ENCODE measurements around the gene UBE2C. TPM values are rescaled to one million over a fixed set of nuclear protein-coding genes. Genes with fewer than 3 reads are reported as not detected.

UBE2C gene
- total RNA-seq, 1 experiment from 2014 or later = 249 TPM

- no peaks in the 10 kb centered on the region for H3K36me3 ChIP-seq (ENCODE audit: insufficient read depth, low read length, poor library complexity, severe bottlenecking)
- intact Hi-C loops (cut with micrococcal nuclease; ENCODE audit: unreplicated experiment) = no loop called here
- H3K4me1 ChIP-seq (ENCODE audit: insufficient read depth, low read length, poor library complexity, severe bottlenecking) = peaks cover 8% of the 10 kb centered on the region
- BruUV-seq (replicated peaks) = no TSS peak
- DNase-seq (ENCODE audit: low spot score) = no peak
- POLR2A ChIA-PET (ENCODE audit: low non-redundant PET) = no interaction called here
- no peaks in the 10 kb centered on the region for H3K27me3 ChIP-seq (replicated peaks; ENCODE audit: insufficient read depth, low read depth, low read length, poor library complexity)
- CTCF ChIA-PET = no interaction called here
- no peaks in the 10 kb centered on the region for H3K9me3 ChIP-seq (ENCODE audit: low read depth, low read length, poor library complexity, severe bottlenecking)
- no peak overlapping the region for H3K27ac ChIP-seq (ENCODE audit: low read depth, low read length, poor library complexity, severe bottlenecking)
- H3K4me3 ChIP-seq (ENCODE audit: low read depth, low read length, poor library complexity, severe bottlenecking) = no peak overlapping the region
- TF ChIP-seq EZH2 (IDR thresholded peaks at IDR 0.05; ENCODE audit: borderline replicate concordance, low read depth, low read length, poor library complexity, severe bottlenecking) = no peak
- no peak for TF ChIP-seq CTCF (conservative IDR thresholded peaks at IDR 0.05; ENCODE audit: low read depth, low read length)
Observed at GRCh38 chr20:45835329-45835765, 22.9 kb downstream of the UBE2C start.

GRCh38 chr20:45835825-45836224 lies 23.4 kb downstream of the UBE2C start:
- ChIA-PET POLR2A (ENCODE audit: low non-redundant PET) (no interaction called here), CTCF (no interaction called here)
- intact Hi-C loops (cut with micrococcal nuclease; ENCODE audit: unreplicated experiment) = no loop called here
- Histone ChIP-seq H3K27me3 (replicated peaks; ENCODE audit: insufficient read depth, low read depth, low read length, poor library complexity) (no peaks in the 10 kb centered on the region), H3K4me3 (ENCODE audit: low read depth, low read length, poor library complexity, severe bottlenecking) (no peak overlapping the region), H3K9me3 (ENCODE audit: low read depth, low read length, poor library complexity, severe bottlenecking) (no peaks in the 10 kb centered on the region), H3K4me1 (ENCODE audit: insufficient read depth, low read length, poor library complexity, severe bottlenecking) (peaks cover 8% of the 10 kb centered on the region), H3K36me3 (ENCODE audit: insufficient read depth, low read length, poor library complexity, severe bottlenecking) (no peaks in the 10 kb centered on the region), H3K27ac (ENCODE audit: low read depth, low read length, poor library complexity, severe bottlenecking) (no peak overlapping the region)
- TF ChIP-seq CTCF (conservative IDR thresholded peaks at IDR 0.05; ENCODE audit: low read depth, low read length) (no peak), EZH2 (IDR thresholded peaks at IDR 0.05; ENCODE audit: borderline replicate concordance, low read depth, low read length, poor library complexity, severe bottlenecking) (no peak)
- BruUV-seq (replicated peaks) = no TSS peak
- DNase-seq (ENCODE audit: low spot score) = no peak

- CTCF ChIA-PET = no interaction called here
- POLR2A ChIA-PET (ENCODE audit: low non-redundant PET) = no interaction called here
- Histone ChIP-seq H3K27me3 (replicated peaks; ENCODE audit: insufficient read depth, low read depth, low read length, poor library complexity) (no peaks in the 10 kb centered on the region), H3K27ac (ENCODE audit: low read depth, low read length, poor library complexity, severe bottlenecking) (no peak overlapping the region), H3K4me1 (ENCODE audit: insufficient read depth, low read length, poor library complexity, severe bottlenecking) (peaks cover 8% of the 10 kb centered on the region), H3K9me3 (ENCODE audit: low read depth, low read length, poor library complexity, severe bottlenecking) (no peaks in the 10 kb centered on the region), H3K36me3 (ENCODE audit: insufficient read depth, low read length, poor library complexity, severe bottlenecking) (peaks cover under 1% of the 10 kb centered on the region), H3K4me3 (ENCODE audit: low read depth, low read length, poor library complexity, severe bottlenecking) (no peak overlapping the region)
- BruUV-seq (replicated peaks) = no TSS peak
- no peak for DNase-seq (ENCODE audit: low spot score)
- intact Hi-C loops (cut with micrococcal nuclease; ENCODE audit: unreplicated experiment) = no loop called here
- TF ChIP-seq CTCF (conservative IDR thresholded peaks at IDR 0.05; ENCODE audit: low read depth, low read length) = no peak
- TF ChIP-seq EZH2 (IDR thresholded peaks at IDR 0.05; ENCODE audit: borderline replicate concordance, low read depth, low read length, poor library complexity, severe bottlenecking) = no peak
Observed at GRCh38 chr20:45836841-45837240, 24.4 kb downstream of the UBE2C start.

Data from A673 (cell line).